Stomach (tissue), 19 donors: ENCODE measurements around the gene CMTR2. TPM values are rescaled to one million over a fixed set of nuclear protein-coding genes. Genes with fewer than 3 reads are reported as not detected.

Experiments used
- DNase-seq, 2 donors: peaks; one replicate each; pipeline versions ENCODE4 v3.0.0 to v3.0.0-alpha.2; 2013 to 2019
- H3K27ac ChIP-seq, 5 donors: fragments of 200-600 bp in 4 of 5; sonication (generic) in 4 of 5; one replicate each; pipeline ENCODE4 v1.5.1; 2013 to 2019; ENCODE audit warnings: mild to moderate bottlenecking in 1 of 5, moderate library complexity in 1 of 5
- H3K27me3 ChIP-seq, 3 donors: fragments of 200-600 bp; sonication (generic); one replicate each; pipeline ENCODE4 v1.5.1; 2017 to 2019; ENCODE audit warnings: mixed run types in 1 of 3
- H3K36me3 ChIP-seq, 4 donors: fragments of 200-600 bp; sonication (generic); 1 replicate in 3 of 4; 2 replicates in 1 of 4; pipeline ENCODE4 v1.5.1; 2016 to 2019
- H3K4me1 ChIP-seq, 4 donors: fragments of 200-600 bp; sonication (generic); one replicate each; pipeline ENCODE4 v1.5.1; 2016 to 2019
- H3K4me3 ChIP-seq, 4 donors: fragments of 200-600 bp; sonication (generic) in 3 of 4; one replicate each; pipeline ENCODE4 v1.5.1; 2016 to 2019; ENCODE audit warnings: mild to moderate bottlenecking in 1 of 4
- H3K9me3 ChIP-seq, 4 donors: fragments of 200-600 bp; sonication (generic); one replicate each; pipeline ENCODE4 v1.5.1; 2016 to 2019
- EP300 ChIP-seq: sonication (generic); formaldehyde crosslinking; IDR thresholded peaks from one replicate; pipeline ENCODE4 v1.6.1; 2017; ENCODE audit warnings: antibody characterized with exemption
- POLR2A ChIP-seq, 4 donors: fragments of 450-650 bp; IDR thresholded peaks; one replicate each; pipeline ENCODE4 v1.6.1; 2016; ENCODE audit warnings: antibody characterized with exemption in 4 of 4, control low read depth in 2 of 4, mild to moderate bottlenecking in 1 of 4, moderate library complexity in 1 of 4
- POLR2AphosphoS5 ChIP-seq, 3 donors: sonication (generic); formaldehyde crosslinking; IDR thresholded peaks; one replicate each; pipeline ENCODE4 v1.6.1; 2016; ENCODE audit warnings: antibody characterized with exemption in 3 of 3
- WGBS, 5 donors: extraction: QIAGEN DNeasy Blood & Tissue Kit in 3 of 5; methylation state at CpG; one replicate each; pipeline versions ENCODE4 v1.1.5 to v1.1.7; 2013 to 2018; 5-methylcytosine and 5-hydroxymethylcytosine counted together
- intact Hi-C: fragments of 100-400 bp; cut with DNase I; formaldehyde crosslinking; loops from one replicate; pipeline ENCODE4 v1.15.1; 2023; ENCODE audit warnings: low total_unique reads
- long read RNA-seq, 10 donors: transcript quantifications; one replicate each; lab custom pipeline, GENCODE V29; 2026
- polyA plus RNA-seq, 3 donors: library from polyadenylated mRNA; stranded (reverse); fragments of 200-250 nt; gene quantifications; one replicate each; pipeline ENCODE4 v1.2.3, GENCODE V29; 2013
- total RNA-seq, 5 donors: library from RNA; depleted of rRNA; stranded (reverse); fragments of >200 nt; gene quantifications; one replicate each; pipeline versions ENCODE4 v1.1.0 to v1.2.3, GENCODE V29; 2014 to 2016
- TF ChIP-seq, protein P1 (sequence below), 7 experiments: fragments of 450-650 bp in 4 of 7; fragments of 200-600 bp in 3 of 7; sonication (generic) in 3 of 7; IDR thresholded peaks; one replicate each; pipeline ENCODE4 v1.5.1; 2016 to 2019; ENCODE audit warnings: antibody characterized with exemption in 7 of 7, control low read depth in 2 of 7, mild to moderate bottlenecking in 1 of 7
- donor health status: healthy with polysubstance abuse.
- donor health status: Bipolar disorder and iron deficiency.
- donor health status: healthy.

CMTR2 gene, protein sequence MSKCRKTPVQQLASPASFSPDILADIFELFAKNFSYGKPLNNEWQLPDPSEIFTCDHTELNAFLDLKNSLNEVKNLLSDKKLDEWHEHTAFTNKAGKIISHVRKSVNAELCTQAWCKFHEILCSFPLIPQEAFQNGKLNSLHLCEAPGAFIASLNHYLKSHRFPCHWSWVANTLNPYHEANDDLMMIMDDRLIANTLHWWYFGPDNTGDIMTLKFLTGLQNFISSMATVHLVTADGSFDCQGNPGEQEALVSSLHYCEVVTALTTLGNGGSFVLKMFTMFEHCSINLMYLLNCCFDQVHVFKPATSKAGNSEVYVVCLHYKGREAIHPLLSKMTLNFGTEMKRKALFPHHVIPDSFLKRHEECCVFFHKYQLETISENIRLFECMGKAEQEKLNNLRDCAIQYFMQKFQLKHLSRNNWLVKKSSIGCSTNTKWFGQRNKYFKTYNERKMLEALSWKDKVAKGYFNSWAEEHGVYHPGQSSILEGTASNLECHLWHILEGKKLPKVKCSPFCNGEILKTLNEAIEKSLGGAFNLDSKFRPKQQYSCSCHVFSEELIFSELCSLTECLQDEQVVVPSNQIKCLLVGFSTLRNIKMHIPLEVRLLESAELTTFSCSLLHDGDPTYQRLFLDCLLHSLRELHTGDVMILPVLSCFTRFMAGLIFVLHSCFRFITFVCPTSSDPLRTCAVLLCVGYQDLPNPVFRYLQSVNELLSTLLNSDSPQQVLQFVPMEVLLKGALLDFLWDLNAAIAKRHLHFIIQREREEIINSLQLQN
- total RNA-seq, result 10 to 100 TPM in 3 of 5 donors, 1 to 10 TPM in 2; 1.4 to 29.6 (median 15.4) TPM
- 1 to 10 TPM; 3.4 to 6.5 (median 4.7) TPM for polyA plus RNA-seq
- long read RNA-seq, donor 1, full-length matches to known transcripts, result 3 of 3 reads
- long read RNA-seq, donor 1, partial matches to known transcripts, result 0 of 3 reads
- long read RNA-seq, donor 1, other reads (novel, unspliced or antisense), result 0 of 3 reads
- long read RNA-seq, donor 2, full-length matches to known transcripts, result 4 of 4 reads
- long read RNA-seq, donor 2, partial matches to known transcripts, result 0 of 4 reads
- long read RNA-seq, donor 2, other reads (novel, unspliced or antisense), result 0 of 4 reads
- long read RNA-seq, donor 3, full-length matches to known transcripts, result 2 of 2 reads
- long read RNA-seq, donor 3, partial matches to known transcripts, result 0 of 2 reads
- long read RNA-seq, donor 3, other reads (novel, unspliced or antisense), result 0 of 2 reads
- long read RNA-seq, donor 4, result 0 reads
- long read RNA-seq, donor 5, full-length matches to known transcripts, result 2 of 2 reads
- long read RNA-seq, donor 5, partial matches to known transcripts, result 0 of 2 reads
- long read RNA-seq, donor 5, other reads (novel, unspliced or antisense), result 0 of 2 reads
- long read RNA-seq, donor 6, full-length matches to known transcripts, result 10 of 10 reads
- long read RNA-seq, donor 6, partial matches to known transcripts, result 0 of 10 reads
- long read RNA-seq, donor 6, other reads (novel, unspliced or antisense), result 0 of 10 reads
- long read RNA-seq, donor 7, full-length matches to known transcripts, result 4 of 4 reads
- long read RNA-seq, donor 7, partial matches to known transcripts, result 0 of 4 reads
- long read RNA-seq, donor 7, other reads (novel, unspliced or antisense), result 0 of 4 reads
- long read RNA-seq, donor 8, full-length matches to known transcripts, result 3 of 3 reads
- long read RNA-seq, donor 8, partial matches to known transcripts, result 0 of 3 reads
- long read RNA-seq, donor 8, other reads (novel, unspliced or antisense), result 0 of 3 reads
- long read RNA-seq, donor 9, full-length matches to known transcripts, result 4 of 4 reads
- long read RNA-seq, donor 9, partial matches to known transcripts, result 0 of 4 reads
- long read RNA-seq, donor 9, other reads (novel, unspliced or antisense), result 0 of 4 reads
- long read RNA-seq, donor 10, full-length matches to known transcripts, result 2 of 2 reads
- long read RNA-seq, donor 10, partial matches to known transcripts, result 0 of 2 reads
- long read RNA-seq, donor 10, other reads (novel, unspliced or antisense), result 0 of 2 reads

DNA sequence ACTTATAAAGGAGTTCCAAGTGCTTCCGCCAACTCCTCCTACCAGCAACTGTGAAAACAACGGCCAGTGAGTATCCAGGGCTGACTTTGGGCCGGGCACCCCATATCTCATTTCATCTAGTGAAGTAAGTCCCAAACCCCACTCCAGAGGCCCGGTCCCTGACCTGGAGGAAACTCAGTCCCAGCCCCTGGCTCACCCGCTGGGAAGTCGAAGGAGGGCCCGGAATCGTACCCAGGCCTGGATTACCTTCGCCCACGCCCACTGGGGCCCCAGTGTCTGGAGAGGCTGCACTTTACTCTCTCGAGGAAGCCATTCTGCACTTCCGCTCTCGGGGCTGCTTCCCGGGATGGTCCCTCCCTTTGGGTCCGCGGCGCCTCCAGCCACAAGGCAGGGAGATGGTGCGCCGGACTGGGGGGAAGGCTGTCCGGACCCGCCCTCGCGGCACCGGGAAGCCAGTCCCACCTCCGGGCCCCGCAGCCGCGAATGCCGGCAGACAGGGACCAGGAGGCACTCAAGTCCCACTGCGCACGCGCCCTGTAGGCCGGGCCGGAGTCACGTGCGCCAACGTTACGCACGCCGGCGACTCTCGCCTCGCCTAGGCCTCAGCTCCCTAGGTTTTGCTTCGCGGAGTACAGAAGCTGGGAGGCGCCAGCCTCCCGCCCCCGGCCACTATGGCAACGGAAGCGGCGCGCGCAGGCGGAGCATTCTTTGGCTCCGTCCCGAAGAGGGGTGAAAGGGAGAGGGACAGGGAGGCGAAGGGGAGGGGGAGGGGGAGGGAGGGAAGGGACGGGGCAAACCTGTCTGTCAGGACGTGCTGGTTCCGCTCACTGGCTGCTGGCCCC, at the start of gene CMTR2:
CMTR2 (minus strand) TSS at position 513 of the 842 bp plus-strand sequence. CDS start 3,482 bp downstream, outside the sequence.
- Histone ChIP-seq H3K4me1 (peaks cover 0 to 24% (median 19%) of the 10 kb centered on the region in 4 donors), H3K27ac (peak within 1 kb of the TSS; percentile 84 to 97 (median 94)), H3K27me3 (peaks cover 0 to 15% (median 0%) of the 10 kb centered on the region in 3 donors), H3K9me3 (no peaks in the 10 kb centered on the region), H3K36me3 (peaks cover 9 to 34% (median 27%) of the 10 kb centered on the region in 4 donors), H3K4me3 (peak within 1 kb of the TSS; percentile 66 to 78 (median 74))
- 0 to 2% (median 0%) methylated on average over 26 to 60 of the region's 60 CpGs for WGBS, 5 donors
- intact Hi-C loops, result no loop called here
- DNase-seq, result peak; percentile 96 to 98
- TF ChIP-seq, protein P1, sequence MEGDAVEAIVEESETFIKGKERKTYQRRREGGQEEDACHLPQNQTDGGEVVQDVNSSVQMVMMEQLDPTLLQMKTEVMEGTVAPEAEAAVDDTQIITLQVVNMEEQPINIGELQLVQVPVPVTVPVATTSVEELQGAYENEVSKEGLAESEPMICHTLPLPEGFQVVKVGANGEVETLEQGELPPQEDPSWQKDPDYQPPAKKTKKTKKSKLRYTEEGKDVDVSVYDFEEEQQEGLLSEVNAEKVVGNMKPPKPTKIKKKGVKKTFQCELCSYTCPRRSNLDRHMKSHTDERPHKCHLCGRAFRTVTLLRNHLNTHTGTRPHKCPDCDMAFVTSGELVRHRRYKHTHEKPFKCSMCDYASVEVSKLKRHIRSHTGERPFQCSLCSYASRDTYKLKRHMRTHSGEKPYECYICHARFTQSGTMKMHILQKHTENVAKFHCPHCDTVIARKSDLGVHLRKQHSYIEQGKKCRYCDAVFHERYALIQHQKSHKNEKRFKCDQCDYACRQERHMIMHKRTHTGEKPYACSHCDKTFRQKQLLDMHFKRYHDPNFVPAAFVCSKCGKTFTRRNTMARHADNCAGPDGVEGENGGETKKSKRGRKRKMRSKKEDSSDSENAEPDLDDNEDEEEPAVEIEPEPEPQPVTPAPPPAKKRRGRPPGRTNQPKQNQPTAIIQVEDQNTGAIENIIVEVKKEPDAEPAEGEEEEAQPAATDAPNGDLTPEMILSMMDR (IDR thresholded peaks at IDR 0.05), result peak in 1 of 7 experiments; percentile 7
- peak; percentile 82 to 90 (median 84) for TF ChIP-seq POLR2AphosphoS5 (IDR thresholded peaks at IDR 0.05)
- no peak for TF ChIP-seq EP300
- peak in 1 of 4 donors; percentile 67 for TF ChIP-seq POLR2A (IDR thresholded peaks at IDR 0.05)

DNA sequence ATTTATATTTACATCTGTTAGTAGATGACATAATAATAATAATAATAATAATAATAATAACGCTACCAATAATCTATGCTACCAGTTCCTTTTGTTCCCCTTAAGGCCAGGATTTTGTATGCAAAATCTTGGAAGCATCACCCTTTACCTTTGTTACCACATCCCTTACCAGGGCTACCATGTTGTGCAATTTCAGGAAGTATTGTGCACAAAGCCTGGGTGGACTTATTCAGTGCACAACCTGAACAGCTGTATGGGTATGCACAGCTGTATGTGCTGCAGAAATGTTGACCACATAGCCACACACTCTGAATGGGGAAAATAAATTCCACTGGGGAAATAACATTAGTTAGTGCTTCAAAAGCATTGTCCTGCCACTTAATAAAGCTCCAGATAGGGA, 49.4 kb upstream of the CMTR2 start:
- no peak for DNase-seq
- intact Hi-C loops, result no loop called here
- WGBS, 5 donors, result 76 to 94% (median 84%) methylated on average over 1 of the region's 1 CpG

More for the DNA sequence above, 49.4 kb upstream of the CMTR2 start:
- TF ChIP-seq, protein P1 (IDR thresholded peaks at IDR 0.05), result no peak
- TF ChIP-seq POLR2A (IDR thresholded peaks at IDR 0.05) (no peak), POLR2AphosphoS5 (IDR thresholded peaks at IDR 0.05) (no peak), EP300 (no peak)
- Histone ChIP-seq H3K36me3 (no peaks in the 10 kb centered on the region), H3K4me1 (no peaks in the 10 kb centered on the region), H3K27me3 (peaks cover 0 to 27% (median 4%) of the 10 kb centered on the region in 3 donors), H3K4me3 (no peak overlapping the region), H3K9me3 (no peaks in the 10 kb centered on the region), H3K27ac (no peak overlapping the region)
